SK-N-SH (cell line): ENCODE results near the gene PUDP.

ENCODE experiments used
- CTCF ChIP-seq: fragments of 200-600 bp; sonication (generic); IDR thresholded peaks from 2 replicates; pipeline ENCODE4 v1.6.1; 2017; ENCODE audit warnings: antibody characterized with exemption, mild to moderate bottlenecking, moderate library complexity
- RFX5 ChIP-seq: IDR thresholded peaks from 2 replicates; pipeline ENCODE4 v1.6.1; 2012; ENCODE audit warnings: mild to moderate bottlenecking, improper control_type of control experiment, low read length
- SIN3A ChIP-seq: IDR thresholded peaks from 2 replicates; pipeline ENCODE4 v1.6.1; 2012; ENCODE audit warnings: low read depth, mild to moderate bottlenecking, low read length, moderate library complexity, borderline replicate concordance
- YY1 ChIP-seq: IDR thresholded peaks from 2 replicates; pipeline ENCODE4 v1.4.0; 2012; ENCODE audit warnings: low read depth, mild to moderate bottlenecking

GRCh38 chrX:7143076-7143475 lies 4.9 kb downstream of the PUDP start:
- no peak for TF ChIP-seq YY1
- no peak for TF ChIP-seq SIN3A
- no peak for TF ChIP-seq RFX5
- no peak for TF ChIP-seq CTCF
